GM12878 (cell line): Measurements from ENCODE around the gene SVIL. TPM values are rescaled to one million over a fixed set of nuclear protein-coding genes. Genes with fewer than 3 reads are reported as not detected.

Experiments
- ATF3 ChIP-seq: IDR thresholded peaks from 2 replicates; pipeline ENCODE4 v1.6.1; 2011; ENCODE audit warnings: low read depth, mild to moderate bottlenecking, low read length, moderate library complexity, borderline replicate concordance; ENCODE audit errors: extremely low read depth
- BACH1 ChIP-seq: fragments of 450-650 bp; IDR thresholded peaks from 2 replicates; pipeline ENCODE4 v1.6.1; 2017; ENCODE audit warnings: mild to moderate bottlenecking, borderline replicate concordance
- BCL11A ChIP-seq: IDR thresholded peaks from 2 replicates; pipeline ENCODE4 v1.6.1; 2011; ENCODE audit warnings: low read depth, low read length
- BCLAF1 ChIP-seq: fragments of 450-650 bp; IDR thresholded peaks from 2 replicates; pipeline ENCODE4 v1.6.1; 2017; ENCODE audit warnings: antibody characterized with exemption, mild to moderate bottlenecking, moderate library complexity
- ESRRA ChIP-seq: IDR thresholded peaks from 2 replicates; pipeline ENCODE4 v1.6.1; 2012; ENCODE audit warnings: mild to moderate bottlenecking, low read length, improper control_type of control experiment
- FOXK2 ChIP-seq: fragments of 450-650 bp; IDR thresholded peaks from 2 replicates; pipeline ENCODE4 v1.6.1; 2017; ENCODE audit warnings: mild to moderate bottlenecking, moderate library complexity
- MEF2B ChIP-seq: fragments of 450-650 bp; IDR thresholded peaks from 2 replicates; pipeline ENCODE4 v1.6.1; 2018; ENCODE audit warnings: mild to moderate bottlenecking, moderate library complexity; ENCODE audit not compliant: partially characterized antibody, poor library complexity, severe bottlenecking
- MYC ChIP-seq: IDR thresholded peaks from 2 replicates; pipeline ENCODE4 v1.6.1; 2011; ENCODE audit warnings: mild to moderate bottlenecking, low read length, moderate library complexity, inconsistent platforms; ENCODE audit not compliant: insufficient read depth, insufficient replicate concordance, insufficient read length, severe bottlenecking
- PAX5 ChIP-seq: IDR thresholded peaks from 2 replicates; pipeline ENCODE4 v1.6.1; 2011; ENCODE audit warnings: low read depth, low read length, borderline replicate concordance
- PML ChIP-seq: IDR thresholded peaks from 2 replicates; pipeline ENCODE4 v1.6.1; 2012; ENCODE audit warnings: low read length, inconsistent platforms
- RB1 ChIP-seq: fragments of 450-650 bp; formaldehyde crosslinking; IDR thresholded peaks from 2 replicates; pipeline ENCODE4 v1.6.1; 2017; ENCODE audit warnings: mild to moderate bottlenecking, borderline replicate concordance
- RBBP5 ChIP-seq: fragments of 200-600 bp; sonication (generic); conservative IDR thresholded peaks from 2 replicates; pipeline ENCODE4 v1.6.1; 2016
- RELA ChIP-seq: fragments of 450-650 bp; IDR thresholded peaks from 2 replicates; pipeline ENCODE4 v1.8.0; 2014; ENCODE audit warnings: borderline replicate concordance; ENCODE audit not compliant: partially characterized antibody
- REST ChIP-seq: IDR thresholded peaks from 2 replicates; pipeline ENCODE4 v1.6.1; 2012; ENCODE audit warnings: mild to moderate bottlenecking, low read depth, low read length
- SMC3 ChIP-seq: IDR thresholded peaks from 2 replicates; pipeline ENCODE4 v1.6.1; 2011; ENCODE audit warnings: low read length, improper control_type of control experiment, borderline replicate concordance
- TARDBP ChIP-seq: IDR thresholded peaks from 2 replicates; pipeline ENCODE4 v1.6.1; 2016; ENCODE audit warnings: borderline replicate concordance
- WRNIP1 ChIP-seq: IDR thresholded peaks from 2 replicates; pipeline ENCODE4 v1.6.1; 2011; ENCODE audit warnings: low read depth, low read length, improper control_type of control experiment, borderline replicate concordance
- ZZZ3 ChIP-seq: IDR thresholded peaks from 2 replicates; pipeline ENCODE4 v1.6.1; 2011; ENCODE audit warnings: low read depth; ENCODE audit not compliant: control insufficient read depth, insufficient read length
- polyA plus RNA-seq, 11 experiments: library from polyadenylated mRNA; depleted of rRNA in 4 of 11; unstranded in 6 of 11; stranded (reverse) in 5 of 11; fragments of >200 nt; fragmentation: Nextera tagmentation in 4 of 11; fragmentation: Illumina TruSeq in 1 of 11; extraction: Ambion mirVana in 4 of 11; extraction: Trizol in 1 of 11; gene quantifications; 1 replicate in 1 of 11; 2 replicates in 10 of 11; pipeline versions ENCODE4 v1.2.1 to v1.2.3, GENCODE V29; 2011 to 2016; ENCODE audit warnings: inconsistent platforms in 2 of 11, missing spikeins in 2 of 11, low read depth in 1 of 11
- total RNA-seq, 4 experiments: library from RNA; depleted of rRNA in 3 of 4; stranded (reverse); fragments of >200 nt in 3 of 4; fragmentation: Illumina TruSeq in 1 of 4; extraction: Trizol in 1 of 4; gene quantifications; 2 replicates each; pipeline versions ENCODE4 v1.2.1 to v1.2.3, GENCODE V29; 2013 to 2021
- TF ChIP-seq, protein P1 (sequence below): IDR thresholded peaks from 2 replicates; pipeline ENCODE4 v1.6.1; 2012; ENCODE audit warnings: low read depth, low read length, improper control_type of control experiment
- TF ChIP-seq, protein P2 (sequence below): fragments of 450-650 bp; IDR thresholded peaks from 2 replicates; pipeline ENCODE4 v1.6.1; 2016; ENCODE audit warnings: mild to moderate bottlenecking

SVIL gene
- total and polyA plus RNA-seq, 10 of the 15 experiments (the other 5 are each of a cell fraction or from before 2014, with no cell fraction given) = 0.22 to 1.9 (median 0.87) TPM

- TF ChIP-seq REST = no peak
- no peak for TF ChIP-seq RBBP5
- TF ChIP-seq MEF2B = peak; percentile 81
- TF ChIP-seq ZZZ3 = no peak
- no peak for TF ChIP-seq ESRRA
- TF ChIP-seq TARDBP = no peak
- TF ChIP-seq, protein P1, sequence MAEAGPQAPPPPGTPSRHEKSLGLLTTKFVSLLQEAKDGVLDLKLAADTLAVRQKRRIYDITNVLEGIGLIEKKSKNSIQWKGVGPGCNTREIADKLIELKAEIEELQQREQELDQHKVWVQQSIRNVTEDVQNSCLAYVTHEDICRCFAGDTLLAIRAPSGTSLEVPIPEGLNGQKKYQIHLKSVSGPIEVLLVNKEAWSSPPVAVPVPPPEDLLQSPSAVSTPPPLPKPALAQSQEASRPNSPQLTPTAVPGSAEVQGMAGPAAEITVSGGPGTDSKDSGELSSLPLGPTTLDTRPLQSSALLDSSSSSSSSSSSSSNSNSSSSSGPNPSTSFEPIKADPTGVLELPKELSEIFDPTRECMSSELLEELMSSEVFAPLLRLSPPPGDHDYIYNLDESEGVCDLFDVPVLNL = no peak
- peak; percentile 92 for TF ChIP-seq RELA
- TF ChIP-seq FOXK2 = no peak
- no peak; the same call in 1 of the 2 replicates for TF ChIP-seq SMC3
- peak; percentile 92 for TF ChIP-seq BCL11A
- TF ChIP-seq ATF3 = no peak
- TF ChIP-seq BACH1 = peak; percentile 93
- TF ChIP-seq PAX5 = peak; percentile 71; the same call in 1 of the 2 replicates
- no peak for TF ChIP-seq BCLAF1
- TF ChIP-seq MYC = no peak
- no peak for TF ChIP-seq PML
- no peak for TF ChIP-seq WRNIP1
- TF ChIP-seq, protein P2, sequence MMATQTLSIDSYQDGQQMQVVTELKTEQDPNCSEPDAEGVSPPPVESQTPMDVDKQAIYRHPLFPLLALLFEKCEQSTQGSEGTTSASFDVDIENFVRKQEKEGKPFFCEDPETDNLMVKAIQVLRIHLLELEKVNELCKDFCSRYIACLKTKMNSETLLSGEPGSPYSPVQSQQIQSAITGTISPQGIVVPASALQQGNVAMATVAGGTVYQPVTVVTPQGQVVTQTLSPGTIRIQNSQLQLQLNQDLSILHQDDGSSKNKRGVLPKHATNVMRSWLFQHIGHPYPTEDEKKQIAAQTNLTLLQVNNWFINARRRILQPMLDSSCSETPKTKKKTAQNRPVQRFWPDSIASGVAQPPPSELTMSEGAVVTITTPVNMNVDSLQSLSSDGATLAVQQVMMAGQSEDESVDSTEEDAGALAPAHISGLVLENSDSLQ = peak; percentile 32; the same call in 1 of the 2 replicates
- no peak for TF ChIP-seq RB1
These were observed 24.5 kb upstream of the SVIL start (continued) for GRCh38 chr10:29658984-29659965.
